Skeletal muscle tissue (tissue), 4 donors: ENCODE results near the gene RBM34. TPM values are rescaled to one million over a fixed set of nuclear protein-coding genes. Genes with fewer than 3 reads are reported as not detected.

Experiments
- H3K27ac ChIP-seq: one replicate; pipeline ENCODE4 v1.7.0; 2013; ENCODE audit warnings: mild to moderate bottlenecking, low read depth, low read length, inconsistent platforms
- H3K27me3 ChIP-seq, 3 donors: one replicate each; pipeline ENCODE4 v1.7.0; 2013; ENCODE audit warnings: low read length in 3 of 3; ENCODE audit not compliant: control insufficient read depth in 3 of 3, insufficient read depth in 3 of 3
- H3K36me3 ChIP-seq, 3 donors: one replicate each; pipeline ENCODE4 v1.7.0; 2013; ENCODE audit warnings: low read length in 3 of 3; ENCODE audit not compliant: control insufficient read depth in 3 of 3, insufficient read depth in 3 of 3
- H3K4me1 ChIP-seq, 3 donors: one replicate each; pipeline ENCODE4 v1.7.0; 2013; ENCODE audit warnings: low read length in 3 of 3, mild to moderate bottlenecking in 3 of 3; ENCODE audit not compliant: control insufficient read depth in 3 of 3, insufficient read depth in 3 of 3
- H3K4me3 ChIP-seq, 3 donors: one replicate each; pipeline ENCODE4 v1.7.0; 2013; ENCODE audit warnings: low read length in 3 of 3
- H3K9ac ChIP-seq, 3 donors: one replicate each; pipeline ENCODE4 v1.7.0; 2013; ENCODE audit warnings: low read length in 3 of 3, mild to moderate bottlenecking in 3 of 3, moderate library complexity in 2 of 3, low read depth in 1 of 3
- H3K9me3 ChIP-seq, 3 donors: one replicate each; pipeline ENCODE4 v1.7.0; 2013; ENCODE audit warnings: low read length in 3 of 3; ENCODE audit not compliant: control insufficient read depth in 3 of 3
- total RNA-seq: library from RNA; depleted of rRNA; stranded (reverse); fragments of >200 nt; gene quantifications from one replicate; pipeline ENCODE4 v1.2.3, GENCODE V29; 2014
- donor health status: Osteomylitis.

Gene RBM34
- total RNA-seq, 1 donor from 2014 or later: 24.5 TPM

- Histone ChIP-seq H3K27ac (no peak overlapping the region), H3K4me1 (peaks cover 8 to 15% (median 10%) of the 10 kb centered on the region in 3 donors), H3K9me3 (no peaks in the 10 kb centered on the region), H3K4me3 (no peak overlapping the region), H3K27me3 (no peaks in the 10 kb centered on the region), H3K36me3 (peaks cover 13 to 30% (median 24%) of the 10 kb centered on the region in 3 donors), H3K9ac (no peak overlapping the region)
These were observed 2.4 kb downstream of the RBM34 start for GRCh38 chr1:235158680-235159079.

- no peak overlapping the region for H3K27ac ChIP-seq
- H3K27me3 ChIP-seq: no peaks in the 10 kb centered on the region
- H3K36me3 ChIP-seq: peaks cover 15 to 35% (median 27%) of the 10 kb centered on the region in 3 donors
- H3K4me1 ChIP-seq: peaks cover 8 to 15% (median 10%) of the 10 kb centered on the region in 3 donors
- no peak overlapping the region for H3K9ac ChIP-seq
- no peak overlapping the region for H3K4me3 ChIP-seq
- H3K9me3 ChIP-seq: no peaks in the 10 kb centered on the region
These were observed 3.9 kb downstream of the RBM34 start for GRCh38 chr1:235157150-235157549.

- peaks cover 15 to 36% (median 29%) of the 10 kb centered on the region in 3 donors for H3K36me3 ChIP-seq
- H3K4me1 ChIP-seq: peaks cover 5 to 12% (median 9%) of the 10 kb centered on the region in 3 donors
- H3K4me3 ChIP-seq: no peak overlapping the region
- H3K27ac ChIP-seq: no peak overlapping the region
- no peaks in the 10 kb centered on the region for H3K27me3 ChIP-seq
- H3K9me3 ChIP-seq: no peaks in the 10 kb centered on the region
- no peak overlapping the region for H3K9ac ChIP-seq
These were observed 4.3 kb downstream of the RBM34 start for GRCh38 chr1:235156740-235157139.

DNA sequence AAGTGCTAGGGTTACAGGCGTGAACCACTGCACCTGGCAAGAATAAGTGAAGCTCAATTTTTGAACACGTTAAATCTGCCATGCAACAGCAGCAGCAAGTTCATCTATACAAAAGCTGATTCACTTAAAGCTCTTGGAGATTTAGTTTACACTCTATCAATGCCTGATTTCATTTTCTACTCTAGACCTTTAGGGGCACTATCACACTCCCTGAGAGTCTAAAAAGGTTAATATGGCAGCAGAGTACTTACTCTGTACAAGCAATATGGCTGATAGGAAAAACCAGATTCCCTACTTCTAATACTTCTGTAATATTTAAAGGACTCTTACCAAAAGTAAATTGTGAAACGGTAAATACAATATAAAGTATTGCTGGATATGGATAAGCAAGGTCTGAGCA is 4.8 kb downstream of the RBM34 start:
- H3K9me3 ChIP-seq: no peaks in the 10 kb centered on the region
- H3K4me3 ChIP-seq: no peak overlapping the region
- no peak overlapping the region for H3K27ac ChIP-seq
- no peak overlapping the region for H3K9ac ChIP-seq
- H3K4me1 ChIP-seq: peaks cover 3 to 11% (median 4%) of the 10 kb centered on the region in 3 donors
- H3K36me3 ChIP-seq: peaks cover 15 to 40% (median 34%) of the 10 kb centered on the region in 3 donors
- H3K27me3 ChIP-seq: no peaks in the 10 kb centered on the region

DNA sequence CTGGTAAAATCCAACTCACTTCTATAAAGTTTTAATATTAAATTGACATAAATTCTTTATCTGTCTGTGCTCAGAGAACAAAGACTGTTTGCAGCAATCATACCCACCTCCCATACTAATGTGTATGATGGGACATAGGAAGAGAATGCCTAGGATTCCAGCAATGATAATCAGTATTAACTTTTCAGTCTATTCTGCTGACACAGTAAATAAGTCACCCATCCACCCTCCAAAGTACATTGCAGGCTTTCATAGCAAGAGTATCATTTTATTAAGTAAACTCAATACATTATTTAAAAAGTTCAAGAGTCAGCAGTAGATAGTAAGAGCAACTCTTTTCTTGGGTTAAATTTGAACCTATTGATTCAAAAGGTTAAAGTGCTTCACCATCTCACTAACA is 8.8 kb downstream of the RBM34 start:
- no peaks in the 10 kb centered on the region for H3K9me3 ChIP-seq
- H3K4me1 ChIP-seq: no peaks in the 10 kb centered on the region
- no peaks in the 10 kb centered on the region for H3K27me3 ChIP-seq
- H3K36me3 ChIP-seq: peaks cover 13 to 51% (median 30%) of the 10 kb centered on the region in 3 donors
- H3K9ac ChIP-seq: no peak overlapping the region
- no peak overlapping the region for H3K4me3 ChIP-seq
- H3K27ac ChIP-seq: no peak overlapping the region

DNA sequence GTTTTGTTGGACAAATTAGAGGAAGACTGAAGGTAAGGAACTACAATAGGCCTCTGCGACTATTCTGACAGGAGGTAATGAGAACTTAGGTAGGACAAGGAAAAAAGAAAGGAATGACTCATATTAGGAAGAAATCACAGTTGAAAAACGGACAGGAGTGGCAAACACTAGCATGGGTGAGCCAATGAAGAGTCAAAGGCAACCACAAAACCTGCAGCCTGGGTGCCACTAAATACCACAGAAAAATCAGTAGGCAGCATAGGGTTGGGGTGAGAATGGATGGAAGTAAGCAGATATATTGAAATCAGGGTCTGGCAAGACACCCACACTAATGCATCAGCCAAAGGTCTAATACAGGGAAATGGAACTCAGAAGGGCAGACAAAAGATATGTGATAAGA is 10.0 kb downstream of the RBM34 start:
- no peaks in the 10 kb centered on the region for H3K4me1 ChIP-seq
- no peaks in the 10 kb centered on the region for H3K27me3 ChIP-seq
- H3K36me3 ChIP-seq: peaks cover 7 to 40% (median 20%) of the 10 kb centered on the region in 3 donors
- no peak overlapping the region for H3K9ac ChIP-seq
- no peak overlapping the region for H3K4me3 ChIP-seq
- no peak overlapping the region for H3K27ac ChIP-seq
- H3K9me3 ChIP-seq: no peaks in the 10 kb centered on the region

- H3K9me3 ChIP-seq: no peaks in the 10 kb centered on the region
- H3K4me1 ChIP-seq: no peaks in the 10 kb centered on the region
- peaks cover 7 to 49% (median 28%) of the 10 kb centered on the region in 3 donors for H3K36me3 ChIP-seq
- H3K27me3 ChIP-seq: no peaks in the 10 kb centered on the region
- no peak overlapping the region for H3K4me3 ChIP-seq
- no peak overlapping the region for H3K9ac ChIP-seq
- H3K27ac ChIP-seq: no peak overlapping the region
These were observed 11.2 kb downstream of the RBM34 start for GRCh38 chr1:235149824-235150223.

DNA sequence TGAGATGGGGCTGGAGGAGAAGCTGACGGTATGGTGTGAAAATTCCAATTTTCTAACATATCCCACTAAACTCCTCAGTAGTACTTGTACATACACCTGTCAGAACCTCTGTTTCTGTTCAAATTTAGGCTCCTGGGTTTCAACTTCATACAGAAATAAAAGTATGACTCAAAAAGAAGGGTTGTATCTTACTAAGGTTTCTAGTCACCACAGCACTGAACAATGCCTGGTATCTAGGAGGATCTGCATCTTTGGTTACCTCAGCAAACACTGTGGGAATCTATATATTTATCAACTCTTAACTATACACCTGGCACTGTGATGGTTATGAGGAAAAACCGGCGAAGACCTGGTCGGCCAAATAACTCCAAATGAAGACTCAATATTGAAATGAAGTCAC is 13.8 kb downstream of the RBM34 start:
- Histone ChIP-seq H3K27ac (no peak overlapping the region), H3K36me3 (peaks cover 5 to 47% (median 28%) of the 10 kb centered on the region in 3 donors), H3K9ac (no peak overlapping the region), H3K9me3 (no peaks in the 10 kb centered on the region), H3K4me3 (no peak overlapping the region), H3K27me3 (no peaks in the 10 kb centered on the region), H3K4me1 (no peaks in the 10 kb centered on the region)

GRCh38 chr1:235145639-235146038 is 15.4 kb downstream of the RBM34 start:
- H3K27ac ChIP-seq: no peak overlapping the region
- H3K9ac ChIP-seq: no peak overlapping the region
- H3K4me1 ChIP-seq: no peaks in the 10 kb centered on the region
- H3K4me3 ChIP-seq: no peak overlapping the region
- peaks cover 5 to 38% (median 21%) of the 10 kb centered on the region in 3 donors for H3K36me3 ChIP-seq
- no peaks in the 10 kb centered on the region for H3K27me3 ChIP-seq
- H3K9me3 ChIP-seq: no peaks in the 10 kb centered on the region

GRCh38 chr1:235142991-235143390 is 18.1 kb downstream of the RBM34 start:
- H3K9me3 ChIP-seq: no peaks in the 10 kb centered on the region
- H3K4me3 ChIP-seq: no peak overlapping the region
- no peak overlapping the region for H3K27ac ChIP-seq
- no peak overlapping the region for H3K9ac ChIP-seq
- no peaks in the 10 kb centered on the region for H3K27me3 ChIP-seq
- H3K4me1 ChIP-seq: no peaks in the 10 kb centered on the region
- peaks cover 8 to 40% (median 33%) of the 10 kb centered on the region in 3 donors for H3K36me3 ChIP-seq
